ENCODE measurements around the gene RAPGEF3. TPM values are rescaled to one million over a fixed set of nuclear protein-coding genes. Genes with fewer than 3 reads are reported as not detected.

RAPGEF3 gene
- total RNA-seq, 2 experiments from 2014 or later, result 0.15 TPM; not detected in 1

- Mint-ChIP-seq H3K4me3 (peak overlapping the region; percentile 90), H3K27ac (peak overlapping the region; percentile 75), H3K36me3 (ENCODE audit: low read depth) (peaks cover 23% of the 10 kb centered on the region), H3K27me3 (no peaks in the 10 kb centered on the region), H3K9me3 (no peaks in the 10 kb centered on the region), H3K4me1 (peaks cover 46% of the 10 kb centered on the region)
- DNase-seq, result no peak
- CTCF ChIA-PET, result no interaction called here
- POLR2A ChIA-PET, result no interaction called here
Observed at GRCh38 chr12:47704719-47705118, 54.0 kb downstream of the RAPGEF3 start.

DNA sequence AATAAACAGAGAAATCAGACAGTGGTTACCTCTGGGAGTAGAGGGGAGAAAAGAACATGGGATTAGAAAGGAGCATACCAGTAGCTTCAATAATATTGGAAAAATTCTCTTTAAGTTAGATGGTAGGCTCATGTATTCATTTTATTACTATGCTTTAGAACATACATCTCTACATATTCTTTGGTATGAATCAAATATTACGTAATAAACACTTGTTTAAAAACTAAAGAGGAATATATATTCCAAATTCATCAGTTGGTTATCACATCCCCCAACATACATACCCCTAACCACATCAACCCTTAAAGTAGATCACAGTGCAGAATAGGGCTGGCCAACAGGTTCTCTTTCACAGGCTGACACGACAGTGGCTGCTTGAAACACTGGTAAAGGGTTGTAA, 58.4 kb downstream of the RAPGEF3 start:
- POLR2A ChIA-PET, result no interaction called here
- H3K36me3 Mint-ChIP-seq (ENCODE audit: low read depth), result peaks cover 42% of the 10 kb centered on the region
- H3K9me3 Mint-ChIP-seq, result no peaks in the 10 kb centered on the region

GRCh38 chr12:47698631-47699030, 60.0 kb downstream of the RAPGEF3 start:
- ChIA-PET CTCF (no interaction called here), POLR2A (no interaction called here)
- H3K27ac Mint-ChIP-seq, result no peak overlapping the region
- no peak overlapping the region for H3K4me3 Mint-ChIP-seq
- peaks cover 12% of the 10 kb centered on the region for H3K4me1 Mint-ChIP-seq
- peaks cover 46% of the 10 kb centered on the region for H3K36me3 Mint-ChIP-seq (ENCODE audit: low read depth)
- no peaks in the 10 kb centered on the region for H3K27me3 Mint-ChIP-seq
- H3K9me3 Mint-ChIP-seq, result no peaks in the 10 kb centered on the region
- no peak for DNase-seq

More for the DNA sequence above, 58.4 kb downstream of the RAPGEF3 start:
- CTCF ChIA-PET, result no interaction called here
- no peak overlapping the region for H3K4me3 Mint-ChIP-seq
- DNase-seq, result no peak
- peaks cover 24% of the 10 kb centered on the region for H3K4me1 Mint-ChIP-seq
- no peaks in the 10 kb centered on the region for H3K27me3 Mint-ChIP-seq
- H3K27ac Mint-ChIP-seq, result no peak overlapping the region

DNA sequence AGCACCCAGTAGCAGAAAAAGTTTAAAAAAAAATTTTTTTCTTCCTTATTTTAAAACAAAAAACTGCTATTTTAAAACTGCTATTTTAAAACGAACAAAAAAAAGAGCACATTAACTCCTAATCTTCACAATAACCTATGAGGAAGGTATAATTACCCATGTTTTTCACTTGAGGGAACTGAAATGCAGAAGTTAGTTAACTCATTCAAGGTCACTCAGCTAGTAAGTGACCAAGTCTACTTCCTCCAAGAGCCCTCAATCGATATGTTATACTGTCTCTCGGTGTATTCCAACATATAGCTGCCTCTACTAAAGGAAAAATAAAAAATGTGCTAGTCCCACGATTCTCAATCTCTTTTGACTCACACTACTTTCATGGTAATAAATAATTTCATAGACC, 60.6 kb downstream of the RAPGEF3 start:
- DNase-seq, result no peak
- ChIA-PET POLR2A (no interaction called here), CTCF (interaction anchor here (1.0 to 1.3 kb wide), 2 partner anchors 12 kb away, joined by 4 to 6 read pairs; no protein-coding TSS in a partner anchor)
- Mint-ChIP-seq H3K27me3 (no peaks in the 10 kb centered on the region), H3K36me3 (ENCODE audit: low read depth) (peaks cover 47% of the 10 kb centered on the region), H3K9me3 (no peaks in the 10 kb centered on the region), H3K4me3 (no peak overlapping the region), H3K27ac (no peak overlapping the region), H3K4me1 (peaks cover 6% of the 10 kb centered on the region)

DNA sequence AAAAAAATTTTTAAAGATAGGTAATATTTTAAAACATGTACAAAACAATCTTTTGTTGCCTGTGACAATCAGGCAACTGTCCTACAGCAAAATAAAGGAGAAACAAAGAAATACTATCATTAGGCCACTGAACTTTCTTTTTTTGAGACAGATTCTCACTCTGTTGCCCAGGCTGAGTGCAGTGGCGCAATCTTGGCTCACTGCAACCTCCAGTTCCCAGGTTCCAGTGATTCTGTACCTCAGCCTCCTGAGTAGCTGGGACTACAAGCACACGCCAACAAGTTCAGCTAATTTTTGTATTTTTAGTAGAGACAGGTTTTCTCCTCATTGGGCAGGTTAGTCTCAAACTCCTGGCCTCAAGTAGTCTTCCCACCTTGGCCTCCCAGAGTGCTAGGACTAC, 69.5 kb downstream of the RAPGEF3 start:
- Mint-ChIP-seq H3K9me3 (no peaks in the 10 kb centered on the region), H3K4me3 (no peak overlapping the region), H3K27ac (no peak overlapping the region), H3K4me1 (no peaks in the 10 kb centered on the region), H3K27me3 (no peaks in the 10 kb centered on the region), H3K36me3 (ENCODE audit: low read depth) (peaks cover 47% of the 10 kb centered on the region)
- no peak for DNase-seq
- POLR2A ChIA-PET, result no interaction called here
- CTCF ChIA-PET, result no interaction called here

DNA sequence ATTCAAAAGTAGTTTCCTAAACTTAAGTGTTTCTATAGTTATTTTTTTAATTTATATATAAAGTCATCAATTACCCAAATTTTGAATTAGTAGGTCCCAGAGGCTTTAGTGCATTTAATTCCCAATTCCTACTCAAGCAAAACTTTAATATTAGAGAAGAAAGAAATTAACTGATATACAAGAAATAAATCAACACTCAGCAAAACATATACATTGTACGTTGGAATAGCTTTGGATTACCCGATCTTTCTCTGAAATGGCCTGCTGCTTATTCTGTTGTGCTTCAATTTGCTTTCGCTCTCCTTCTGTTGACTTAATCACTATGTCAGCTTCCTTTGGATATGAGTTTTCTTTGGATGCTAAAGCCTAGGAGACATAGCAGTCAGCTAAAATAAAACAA, 71.0 kb downstream of the RAPGEF3 start:
- no peak overlapping the region for H3K27ac Mint-ChIP-seq
- no peak for DNase-seq
- H3K9me3 Mint-ChIP-seq, result no peaks in the 10 kb centered on the region
- no peak overlapping the region for H3K4me3 Mint-ChIP-seq
- peaks cover 4% of the 10 kb centered on the region for H3K4me1 Mint-ChIP-seq
- peaks cover 41% of the 10 kb centered on the region for H3K36me3 Mint-ChIP-seq (ENCODE audit: low read depth)
- ChIA-PET CTCF (interaction anchor here (1.3 to 1.5 kb wide), 2 partner anchors 8 to 55 kb away, joined by 3 read pairs; no protein-coding TSS in a partner anchor), POLR2A (no interaction called here)
- H3K27me3 Mint-ChIP-seq, result no peaks in the 10 kb centered on the region

DNA sequence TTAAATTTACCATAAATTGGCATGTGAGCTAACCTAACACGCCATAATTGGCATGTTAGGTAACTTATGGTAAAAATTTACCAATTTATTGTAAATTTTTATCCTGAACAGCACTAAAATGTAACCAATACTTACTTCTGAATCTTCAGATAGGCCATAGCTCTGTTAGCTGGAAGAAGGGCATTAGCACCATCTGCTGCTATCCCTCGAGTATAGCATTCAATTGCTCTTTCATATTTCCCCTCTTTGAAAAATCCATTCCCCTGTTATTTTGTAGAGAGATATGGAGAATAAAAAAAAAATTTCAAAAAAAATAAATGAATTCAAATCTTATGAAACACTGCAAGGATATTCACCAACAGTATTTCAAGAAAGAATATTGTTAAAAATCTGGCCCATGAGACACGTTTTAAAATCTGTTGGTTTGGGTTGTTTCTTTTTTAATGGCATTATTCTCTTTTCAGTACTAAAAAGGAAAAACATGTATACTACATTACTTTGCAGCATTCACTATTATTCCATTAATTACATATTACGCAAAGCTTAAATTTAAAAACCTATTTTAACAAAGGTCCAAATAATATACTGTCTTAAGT, 71.9 kb downstream of the RAPGEF3 start:
- H3K36me3 Mint-ChIP-seq (ENCODE audit: low read depth), result peaks cover 34% of the 10 kb centered on the region
- DNase-seq, result peak; percentile 49
- peaks cover 4% of the 10 kb centered on the region for H3K4me1 Mint-ChIP-seq
- POLR2A ChIA-PET, result no interaction called here
- no peak overlapping the region for H3K4me3 Mint-ChIP-seq
- CTCF ChIA-PET, result interaction anchor here (0.7 to 1.5 kb wide), 4 partner anchors 9 to 56 kb away, joined by 3 to 6 read pairs (median 4); no protein-coding TSS in a partner anchor
- H3K27me3 Mint-ChIP-seq, result no peaks in the 10 kb centered on the region
- H3K27ac Mint-ChIP-seq, result no peak overlapping the region
- H3K9me3 Mint-ChIP-seq, result no peaks in the 10 kb centered on the region

Other genes starting within 250 kb of the RAPGEF3 start
- 10 to 100 TPM; 40.3 to 42.9 TPM for gene RPAP3, start 52.9 kb downstream of the RAPGEF3 start, total RNA-seq
- gene ENDOU, start 33.4 kb downstream of the RAPGEF3 start, total RNA-seq, result not detected
- gene SLC48A1, start 14.4 kb upstream of the RAPGEF3 start, total RNA-seq, result 1 to 10 TPM; 7.9 to 9.1 TPM
- 100 to 1,000 TPM; 218 to 232 TPM for gene HDAC7, start 61.0 kb upstream of the RAPGEF3 start, total RNA-seq
- gene VDR, start 146.1 kb upstream of the RAPGEF3 start, total RNA-seq, result 10 to 100 TPM; 16.4 to 17.3 TPM
- 100 to 1,000 TPM; 145 to 181 TPM for gene TMEM106C, start 204.7 kb upstream of the RAPGEF3 start, total RNA-seq
- not detected for gene COL2A1, start 245.6 kb upstream of the RAPGEF3 start, total RNA-seq

Measured in activated CD4-positive, alpha-beta T cell treated with anti-CD3 and anti-CD28 coated beads, Interleukin-2, amount 10 ng/mL, durations not matched to agents 7 days and 5 days (primary cell).